Measurements from ENCODE around the gene PDCD10.

PDCD10 gene

DNA sequence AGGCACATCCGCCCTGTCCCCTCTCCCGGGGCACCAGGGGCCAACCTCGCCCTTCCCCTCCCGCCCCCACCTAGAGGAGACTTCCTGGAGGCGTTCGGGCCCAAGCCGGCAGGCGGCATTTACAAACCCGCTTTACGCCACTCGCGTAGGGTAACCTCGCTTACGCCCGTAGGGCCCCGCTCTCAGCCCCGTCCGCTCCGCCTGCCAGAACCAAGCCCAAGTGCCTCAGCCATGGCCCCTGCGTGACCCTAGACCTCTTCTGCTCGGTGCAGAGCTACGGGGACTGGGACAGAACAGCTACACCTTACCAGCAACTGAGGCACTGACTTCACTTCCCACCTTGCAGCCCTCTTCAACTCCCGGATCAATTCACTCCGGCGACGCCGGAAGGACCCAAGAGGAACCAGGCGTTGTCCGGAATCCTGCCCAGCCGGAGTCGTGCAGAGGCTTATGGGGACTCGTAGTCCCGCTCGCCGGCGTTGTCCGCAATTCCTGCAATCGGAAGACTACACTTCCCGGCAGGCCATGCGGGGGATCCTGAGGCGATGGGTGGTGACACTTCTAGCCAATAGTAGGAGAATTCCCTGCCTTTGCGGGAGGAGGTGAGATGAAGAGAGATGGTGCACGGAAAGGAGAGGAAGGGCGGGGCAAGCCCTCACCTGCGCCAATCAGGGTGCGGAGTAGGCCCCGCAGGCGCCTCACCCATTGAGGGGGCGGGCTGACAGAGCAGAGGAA lies at the start of gene PDCD10:
Gene PDCD10, minus strand, starts transcription at position 395 of the 735 bp plus-strand sequence. CDS start 14,735 bp downstream, outside the sequence.
- in situ Hi-C loops (cut with HindIII; ENCODE audit: low sequenced_read_pairs): no loop called here

DNA sequence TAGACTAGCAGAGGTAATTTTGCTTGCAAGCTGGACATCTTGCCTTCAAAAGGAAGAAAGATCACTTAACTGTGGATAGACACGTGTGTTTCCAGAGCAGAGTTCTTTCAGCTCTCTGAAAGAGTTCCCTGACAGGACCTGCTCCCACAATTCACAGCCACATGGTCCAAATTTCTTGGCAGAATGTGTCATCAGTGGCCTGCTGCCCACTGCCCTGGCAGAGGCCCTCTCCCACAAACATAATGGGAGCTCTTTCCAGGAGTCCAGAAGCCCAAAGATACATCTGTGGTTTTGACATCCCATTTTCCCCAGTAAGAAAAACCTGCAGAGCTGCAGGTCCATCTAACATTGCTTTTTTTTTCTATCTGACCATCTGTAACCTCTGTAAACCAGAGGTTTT lies 49.1 kb upstream of the PDCD10 start:
- in situ Hi-C loops (cut with HindIII; ENCODE audit: low sequenced_read_pairs): no loop called here

DNA sequence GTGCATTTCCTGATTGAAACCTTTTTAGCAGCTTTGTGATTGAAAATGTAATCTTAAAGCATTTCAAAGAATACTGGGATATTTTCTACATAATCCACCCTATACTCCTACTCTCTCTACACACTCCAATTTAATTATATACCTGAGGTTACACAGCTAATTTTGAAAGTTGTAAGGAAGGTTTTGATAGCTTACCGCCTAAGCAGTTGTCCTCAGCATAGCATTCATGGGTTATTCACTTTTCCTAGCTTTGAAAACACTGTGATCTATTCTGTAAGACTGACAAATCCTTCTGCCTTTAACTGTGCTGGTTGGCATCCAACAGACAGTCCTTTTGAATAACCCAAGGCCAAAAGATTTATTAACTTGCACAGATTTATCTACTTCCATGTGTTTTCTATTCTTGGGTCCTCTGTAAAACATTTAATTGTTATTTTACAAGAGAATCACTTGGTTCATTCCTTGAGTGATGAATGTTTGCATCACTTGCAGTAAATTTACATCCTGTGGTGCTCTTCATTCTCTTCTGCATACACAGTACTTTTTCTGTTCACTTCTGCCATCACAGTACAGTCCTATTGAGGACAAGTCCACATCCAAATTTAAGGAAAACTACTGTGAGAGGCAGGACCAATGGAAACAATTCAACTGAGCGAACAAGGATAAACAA lies 45.7 kb upstream of the PDCD10 start:
- in situ Hi-C loops (cut with HindIII; ENCODE audit: low sequenced_read_pairs): no loop called here

DNA sequence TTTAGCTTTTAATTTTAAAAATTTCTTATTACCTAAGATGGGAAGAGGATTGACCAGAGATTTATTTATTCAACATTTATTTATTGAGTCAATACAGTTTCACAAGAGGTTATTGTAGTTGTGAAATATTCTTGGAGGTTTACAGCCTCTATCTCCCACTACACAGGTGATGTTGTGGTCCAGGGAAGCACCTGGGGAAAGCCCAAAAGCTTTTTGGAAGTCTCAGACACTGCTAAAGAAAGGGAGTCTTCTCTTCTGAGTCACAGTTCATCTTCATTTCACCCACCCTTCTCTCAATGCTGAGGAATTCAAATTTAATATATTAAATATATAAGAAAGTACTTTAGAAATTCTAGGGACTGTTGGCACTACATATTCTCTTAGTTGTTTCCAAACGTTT lies 42.7 kb upstream of the PDCD10 start:
- in situ Hi-C loops (cut with HindIII; ENCODE audit: low sequenced_read_pairs): no loop called here

DNA sequence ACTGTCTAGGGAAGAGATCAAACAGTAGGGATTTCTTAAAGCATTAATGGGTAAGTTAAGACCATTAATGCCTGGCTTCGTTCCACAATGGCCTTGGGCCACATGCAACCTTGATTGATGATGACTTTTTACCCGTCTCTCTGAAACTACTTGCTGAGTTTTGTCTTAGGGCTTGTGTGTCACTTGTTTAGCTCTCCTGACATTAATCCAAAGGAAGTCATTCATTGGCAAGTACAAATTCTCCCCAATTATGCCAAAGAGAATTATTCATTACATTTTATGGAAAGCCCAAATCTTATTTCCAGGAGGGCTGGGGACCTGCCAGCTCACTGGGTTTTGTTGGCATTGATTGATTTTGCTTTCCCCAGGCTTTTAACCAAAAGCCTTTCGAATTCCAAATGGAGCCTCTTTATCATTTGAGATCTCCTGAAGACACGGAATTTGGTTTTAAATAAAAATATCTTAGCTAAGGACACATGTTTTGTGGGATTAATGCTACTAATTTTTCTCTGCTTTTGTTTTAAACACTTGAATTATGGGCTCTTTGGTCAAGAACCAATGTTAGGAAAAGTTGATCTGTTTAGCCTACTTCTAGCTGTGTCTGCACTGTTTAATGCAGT lies 41.5 kb upstream of the PDCD10 start:
- in situ Hi-C loops (cut with HindIII; ENCODE audit: low sequenced_read_pairs): no loop called here

DNA sequence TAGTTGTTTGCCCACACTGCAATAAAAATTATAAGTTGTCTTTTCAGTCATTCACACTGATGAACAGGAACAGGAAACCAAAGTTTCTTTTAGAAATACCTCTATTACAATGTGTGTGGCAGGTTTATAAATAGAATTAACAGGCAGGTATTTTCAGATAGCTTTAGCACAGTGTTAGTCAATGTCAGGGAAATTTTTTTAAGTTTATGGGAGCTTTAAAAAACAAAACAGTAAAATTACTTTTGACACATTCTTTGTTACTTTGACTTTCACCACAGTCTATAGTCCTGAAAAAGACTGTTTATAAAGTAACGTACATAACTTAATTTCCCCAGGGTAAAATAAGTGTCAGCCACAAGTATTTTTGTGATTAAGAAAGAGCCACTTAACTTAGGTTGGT lies 38.9 kb upstream of the PDCD10 start:
- in situ Hi-C loops (cut with HindIII; ENCODE audit: low sequenced_read_pairs): no loop called here

DNA sequence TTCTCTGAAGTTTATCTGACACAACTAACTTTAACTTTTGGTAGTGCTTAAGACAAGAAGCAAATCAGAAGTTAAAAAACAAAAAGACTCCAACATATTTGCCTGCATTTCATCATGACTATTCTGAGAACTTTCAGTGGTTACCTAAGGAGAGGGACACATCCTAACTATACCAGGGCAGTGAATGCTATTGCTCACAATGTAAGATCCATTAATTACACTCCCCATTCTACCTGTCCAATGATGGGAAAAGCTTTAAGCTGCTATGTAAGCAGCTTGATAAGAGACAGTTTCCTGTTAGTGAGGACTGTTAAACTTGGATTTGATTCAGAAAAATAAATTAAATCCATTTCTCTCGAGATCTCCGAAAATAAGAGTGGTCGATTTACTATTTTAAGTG lies 38.3 kb upstream of the PDCD10 start:
- in situ Hi-C loops (cut with HindIII; ENCODE audit: low sequenced_read_pairs): no loop called here

DNA sequence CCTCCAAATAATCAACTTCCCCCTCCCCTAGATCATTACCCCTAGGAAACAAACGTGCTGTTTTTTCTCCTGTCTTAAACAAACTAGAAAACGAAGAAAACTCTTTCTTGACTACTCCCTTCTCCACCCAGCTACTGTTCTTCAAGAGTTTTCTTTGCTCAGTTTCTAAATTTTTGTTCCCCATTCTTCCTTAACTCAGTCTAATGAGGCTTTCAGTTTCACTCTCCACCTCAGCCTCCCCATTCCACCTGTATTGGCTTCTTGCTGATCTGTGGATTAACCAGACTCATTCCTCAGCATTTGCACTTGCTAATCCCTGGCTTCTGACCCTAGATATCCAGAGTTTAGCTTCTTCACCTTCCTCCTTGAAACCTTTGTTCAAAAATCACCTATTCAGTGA lies 27.6 kb upstream of the PDCD10 start:
- in situ Hi-C loops (cut with HindIII; ENCODE audit: low sequenced_read_pairs): no loop called here

DNA sequence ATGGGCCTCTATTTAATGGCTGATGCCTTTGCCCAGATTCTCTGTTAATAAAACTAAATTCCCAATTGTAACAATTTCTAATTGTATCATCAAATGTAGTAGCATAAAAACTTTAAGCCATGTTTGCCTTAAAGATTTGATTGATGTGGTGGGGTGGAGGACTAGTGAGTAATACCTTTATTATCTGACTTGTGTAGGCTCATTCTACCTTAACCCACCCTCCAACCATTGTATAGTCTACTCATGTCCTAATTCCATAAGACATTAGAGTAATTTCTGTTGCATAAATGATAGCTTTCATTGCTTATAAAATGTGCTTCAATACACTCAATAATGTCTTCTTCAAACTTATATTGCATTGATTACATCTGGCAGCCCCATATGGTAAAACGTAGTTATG lies 26.6 kb upstream of the PDCD10 start:
- in situ Hi-C loops (cut with HindIII; ENCODE audit: low sequenced_read_pairs): no loop called here

DNA sequence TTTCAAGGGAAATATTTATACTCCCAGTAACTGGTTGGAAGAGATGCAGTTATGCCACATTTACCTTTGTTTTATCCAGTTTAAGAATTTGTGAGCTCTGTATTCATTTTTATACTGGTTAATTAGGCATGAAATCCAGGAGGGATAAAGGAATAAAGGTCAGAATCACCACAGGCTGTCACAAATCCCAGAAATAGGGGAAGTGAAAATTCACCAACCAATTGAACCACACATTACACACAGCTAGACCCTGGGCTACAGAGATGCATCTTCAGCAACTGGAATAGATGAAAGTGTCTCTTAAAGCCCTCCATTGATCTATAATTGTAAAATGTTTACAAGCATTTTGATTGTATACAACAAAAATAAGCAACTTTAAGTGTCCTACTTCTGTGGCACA lies 19.4 kb upstream of the PDCD10 start:
- in situ Hi-C loops (cut with HindIII; ENCODE audit: low sequenced_read_pairs): no loop called here

DNA sequence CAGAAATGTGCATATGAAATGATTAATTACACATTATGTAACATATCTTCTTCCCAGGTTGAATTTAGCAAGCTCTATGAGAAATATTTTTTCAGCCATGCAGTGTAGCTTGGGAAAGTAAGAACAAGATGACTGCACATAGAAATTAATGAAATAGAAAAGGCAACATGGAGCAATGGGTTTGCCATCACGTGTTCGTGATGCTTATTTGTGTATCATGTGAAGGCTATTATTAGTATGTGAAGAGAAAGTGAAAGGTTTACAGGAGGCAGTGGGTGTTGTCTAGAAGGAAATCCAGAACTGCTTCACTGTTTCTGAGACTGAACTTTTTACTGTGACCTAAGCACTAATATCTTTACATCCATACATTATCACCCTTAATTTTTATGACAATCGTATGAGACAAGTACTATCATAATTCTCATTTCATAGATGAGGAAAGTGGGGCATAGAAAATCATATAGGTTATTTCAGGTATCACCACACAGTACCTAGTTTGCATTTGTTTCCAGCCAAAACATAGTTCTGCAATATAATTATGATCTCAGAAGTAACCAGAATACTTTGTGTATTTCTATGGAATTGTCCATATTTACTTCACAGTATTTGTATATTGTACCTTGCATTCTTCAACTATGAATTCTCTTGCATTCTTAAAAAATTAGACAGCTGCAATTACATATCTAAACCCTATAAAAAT lies 15.7 kb upstream of the PDCD10 start:
- in situ Hi-C loops (cut with HindIII; ENCODE audit: low sequenced_read_pairs): no loop called here

DNA sequence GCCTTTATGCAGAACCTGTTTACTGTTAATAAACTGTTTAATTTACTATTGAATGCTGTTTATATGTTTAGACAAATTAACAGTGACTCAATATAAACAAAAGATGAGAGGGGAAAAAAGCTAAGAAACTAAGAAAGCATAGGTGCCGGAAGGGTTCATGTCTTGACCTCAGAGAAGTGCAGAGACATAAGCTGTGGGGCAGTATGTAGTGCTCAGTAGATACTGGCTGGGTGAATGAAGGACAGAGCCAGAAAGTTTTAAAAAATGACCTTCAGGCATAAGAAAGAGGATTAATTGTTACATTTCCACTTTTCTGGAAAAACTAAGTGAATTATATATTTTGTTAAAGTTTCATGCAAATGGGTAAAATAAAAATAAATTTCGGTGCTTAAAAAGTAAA lies 15.0 kb upstream of the PDCD10 start:
- in situ Hi-C loops (cut with HindIII; ENCODE audit: low sequenced_read_pairs): no loop called here

DNA sequence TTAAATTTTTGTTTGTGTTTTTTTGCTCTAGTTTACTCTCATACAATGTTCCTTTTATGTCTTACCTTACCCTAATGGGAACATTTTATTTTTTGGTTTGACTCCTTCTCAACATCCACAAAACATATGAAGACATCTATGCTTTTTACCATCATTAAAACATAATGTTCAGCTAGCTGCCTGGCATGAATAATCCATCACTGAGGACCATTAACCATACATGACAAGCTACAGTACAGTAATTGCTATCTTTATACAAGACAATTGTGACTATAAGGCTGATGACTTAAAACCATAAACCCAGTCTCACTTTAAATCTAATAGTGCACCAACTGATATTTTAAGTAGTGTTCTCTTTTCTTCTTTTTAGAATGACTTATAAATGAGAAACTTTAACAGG lies 14.5 kb upstream of the PDCD10 start:
- in situ Hi-C loops (cut with HindIII; ENCODE audit: low sequenced_read_pairs): no loop called here

DNA sequence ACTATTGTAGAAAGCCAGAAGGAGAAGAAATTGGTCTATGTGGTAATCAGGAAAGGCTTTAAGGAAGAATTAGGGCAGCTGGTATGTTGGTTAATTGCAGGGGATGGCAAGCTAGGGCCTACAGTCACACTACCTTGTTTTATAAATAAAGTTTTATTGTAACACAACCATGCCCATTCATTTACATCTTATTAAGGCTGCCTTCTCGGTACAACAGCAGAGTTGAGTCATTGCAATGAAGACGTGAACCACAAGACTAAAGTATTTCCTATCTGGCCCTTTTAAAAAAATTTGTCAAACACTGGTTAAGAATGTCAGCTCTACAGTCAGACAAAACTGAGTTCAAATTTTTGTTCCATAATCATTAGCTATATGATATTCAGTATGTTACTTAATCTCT lies 9.1 kb upstream of the PDCD10 start:
- in situ Hi-C loops (cut with HindIII; ENCODE audit: low sequenced_read_pairs): no loop called here

DNA sequence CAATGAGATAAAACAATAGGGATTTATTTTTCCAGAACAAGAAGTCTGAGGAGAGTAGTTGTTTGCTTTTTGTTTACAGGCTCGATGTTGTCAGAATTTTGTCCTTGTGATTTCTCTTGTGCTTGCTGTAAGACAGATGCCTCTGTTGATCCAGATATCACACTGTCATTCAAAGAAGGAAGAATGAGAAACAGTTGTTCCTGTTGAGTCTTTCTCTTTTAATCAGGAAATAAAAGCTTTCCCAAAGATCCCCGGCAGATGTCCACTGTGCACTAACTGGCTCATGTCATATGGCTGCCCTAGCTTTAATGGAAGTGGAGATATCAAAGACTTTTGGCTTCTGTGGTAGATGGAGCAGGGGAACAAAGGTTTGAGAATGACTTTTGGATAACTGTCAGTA lies 7.6 kb upstream of the PDCD10 start:
- in situ Hi-C loops (cut with HindIII; ENCODE audit: low sequenced_read_pairs): no loop called here

DNA sequence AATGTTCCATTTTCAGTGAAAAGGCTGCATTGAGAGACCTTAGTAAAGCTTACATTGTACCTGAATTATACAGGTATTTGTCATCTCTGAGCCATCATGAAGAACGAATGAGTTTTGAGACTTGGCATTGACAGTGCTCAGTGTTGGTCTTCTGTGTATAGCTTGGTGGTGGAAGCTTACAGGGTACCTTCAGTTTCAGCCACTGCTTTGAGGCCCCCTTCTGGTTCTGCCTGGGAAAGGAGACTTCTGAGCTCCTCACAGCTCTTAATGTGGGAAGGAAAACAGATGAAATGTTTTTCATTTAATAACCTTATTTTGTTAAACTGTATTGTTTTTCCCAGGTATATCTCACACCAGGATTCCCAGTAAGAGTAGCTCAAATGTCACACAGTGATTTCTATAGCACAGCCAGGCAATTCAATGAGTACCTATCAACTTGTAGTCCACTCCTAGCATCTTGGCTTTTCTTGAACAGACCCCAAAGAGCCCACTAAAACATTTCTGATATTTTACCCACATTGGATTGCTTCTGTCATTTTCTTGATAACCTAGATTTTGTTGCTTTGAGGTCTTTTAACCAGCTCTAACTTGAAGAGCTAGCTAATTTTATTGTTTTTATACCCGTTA lies 6.4 kb upstream of the PDCD10 start:
- in situ Hi-C loops (cut with HindIII; ENCODE audit: low sequenced_read_pairs): no loop called here

DNA sequence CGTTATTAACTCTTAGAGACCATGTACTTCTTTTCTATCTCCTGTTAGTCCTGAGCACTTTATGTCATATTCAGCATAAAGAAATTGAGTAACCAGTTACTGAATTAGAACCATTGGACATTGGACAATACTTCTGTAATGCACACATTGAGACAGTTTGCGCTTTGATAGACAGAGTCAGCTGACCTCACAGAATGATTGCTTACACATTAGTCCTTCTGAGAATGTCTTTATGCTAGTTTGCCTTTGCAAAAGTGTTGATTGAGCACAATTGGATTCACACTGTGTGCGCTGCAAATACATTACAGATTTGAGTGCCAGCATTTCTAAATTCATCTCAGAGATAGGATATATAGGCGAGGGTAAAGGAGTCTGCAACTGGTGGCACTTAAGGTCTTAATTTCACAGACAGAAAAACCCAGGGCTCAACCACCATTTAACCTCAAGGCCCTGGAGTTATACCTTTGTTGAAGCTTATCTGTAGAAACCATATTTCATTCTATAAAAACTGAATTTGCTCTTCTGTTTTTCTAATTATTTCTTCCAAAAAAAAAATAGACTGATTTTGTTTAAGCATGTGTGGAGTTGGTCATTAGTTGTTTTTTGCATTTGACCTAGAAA lies 4.6 kb upstream of the PDCD10 start:
- in situ Hi-C loops (cut with HindIII; ENCODE audit: low sequenced_read_pairs): no loop called here

DNA sequence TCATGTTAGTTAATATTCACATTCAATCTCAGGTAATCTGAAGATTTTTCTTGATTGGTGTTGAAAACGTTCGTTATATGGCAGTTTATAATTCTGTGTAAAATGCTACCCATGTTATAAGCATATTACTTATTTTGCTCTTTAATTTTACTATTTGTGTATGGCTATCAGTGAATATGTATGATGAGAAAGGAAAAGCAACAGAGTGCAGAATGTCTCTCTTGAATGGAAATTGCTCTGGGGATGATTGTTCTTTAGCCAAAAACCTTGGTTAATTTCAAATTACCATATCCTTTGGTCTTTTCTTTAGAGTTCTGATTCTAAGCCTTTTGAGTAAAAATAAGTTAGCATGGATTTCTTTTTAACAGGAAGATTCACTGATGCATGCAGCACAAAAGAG lies 3.3 kb upstream of the PDCD10 start:
- in situ Hi-C loops (cut with HindIII; ENCODE audit: low sequenced_read_pairs): no loop called here

DNA sequence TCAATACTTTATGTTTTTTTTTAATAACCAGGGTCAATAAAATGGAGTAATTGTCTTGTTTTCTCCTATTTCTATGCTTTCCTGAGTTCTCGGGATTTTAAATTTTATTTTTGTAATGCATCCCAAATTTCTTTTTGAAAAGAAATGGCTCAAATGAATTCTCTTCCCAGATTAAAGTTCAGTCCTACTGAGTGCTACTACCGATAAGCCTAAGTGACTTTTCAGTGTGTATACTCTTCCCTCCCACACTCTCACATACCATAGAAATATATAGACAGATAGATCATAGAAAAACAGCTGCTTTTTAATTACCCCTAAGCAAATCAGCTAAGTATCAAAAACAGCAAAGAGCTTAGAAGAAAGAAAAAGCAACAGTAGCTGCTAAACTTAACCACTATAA lies 2.3 kb upstream of the PDCD10 start:
- in situ Hi-C loops (cut with HindIII; ENCODE audit: low sequenced_read_pairs): no loop called here

DNA sequence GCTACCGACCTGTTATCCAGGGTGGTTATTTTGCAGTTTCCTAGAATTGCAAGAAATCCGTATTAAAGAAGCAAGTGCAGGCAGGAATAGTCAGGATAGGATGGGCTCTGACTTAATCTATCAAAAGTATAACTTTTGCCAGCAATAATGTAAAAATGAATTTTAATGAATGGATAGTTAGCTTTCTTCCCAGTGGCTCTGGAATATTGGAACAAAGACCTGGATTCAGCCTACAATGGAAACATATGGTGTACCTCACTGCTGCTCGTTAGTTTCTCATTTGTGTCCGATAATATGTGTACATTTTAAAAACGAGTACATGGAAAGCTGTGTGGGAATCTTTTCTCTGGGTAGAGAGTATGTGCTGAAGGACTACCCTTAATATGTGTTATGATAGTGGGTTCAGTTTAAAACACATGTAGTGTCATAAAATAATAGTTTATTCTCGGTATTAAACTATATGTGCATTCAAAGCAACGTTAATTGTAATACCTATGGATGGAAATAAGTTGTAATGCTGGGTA lies 1.6 kb upstream of the PDCD10 start:
- in situ Hi-C loops (cut with HindIII; ENCODE audit: low sequenced_read_pairs): no loop called here

Measured in DLD1 (cell line).